HL-60 (cell line): ENCODE data around the gene FOXD2.

Source experiments
- DNase-seq, 2 experiments: peaks; one replicate each; pipeline ENCODE4 v3.0.0-alpha.2; 2010 to 2020; ENCODE audit warnings: low read depth in 1 of 2, low spot score in 1 of 2
- H3K27ac ChIP-seq: fragments of 250-450 bp; sonication (Bioruptor Pico); replicated peaks from 2 replicates; pipeline ENCODE4 v1.5.1; 2020; ENCODE audit warnings: mild to moderate bottlenecking, moderate library complexity
- H3K27me3 ChIP-seq: fragments of 250-450 bp; sonication (Bioruptor Pico); 2 replicates; pipeline ENCODE4 v1.5.1; 2021; ENCODE audit warnings: mild to moderate bottlenecking, moderate library complexity; ENCODE audit not compliant: insufficient read depth, poor library complexity, severe bottlenecking
- H3K4me3 ChIP-seq: replicated peaks from 2 replicates; pipeline ENCODE4 v1.5.1; 2011; ENCODE audit warnings: mild to moderate bottlenecking, control low read depth, low read length; ENCODE audit not compliant: insufficient read depth
- GABPA ChIP-seq: IDR thresholded peaks from 2 replicates; pipeline ENCODE4 v1.6.1; 2012; ENCODE audit warnings: low read depth
- POLR2AphosphoS5 ChIP-seq: IDR thresholded peaks from 2 replicates; pipeline ENCODE4 v1.6.1; 2012; ENCODE audit warnings: low read depth
- SPI1 ChIP-seq: IDR thresholded peaks from 2 replicates; pipeline ENCODE4 v1.6.1; 2012; ENCODE audit warnings: low read depth, mild to moderate bottlenecking, borderline replicate concordance
- TF ChIP-seq, protein P1 (sequence below): IDR thresholded peaks from one replicate; pipeline ENCODE4 v1.5.1; 2011; ENCODE audit warnings: low read length, control low read depth, inconsistent platforms; ENCODE audit not compliant: insufficient read depth
- TF ChIP-seq, protein P2 (sequence below): IDR thresholded peaks from 2 replicates; pipeline ENCODE4 v1.6.1; 2012; ENCODE audit warnings: low read depth; ENCODE audit not compliant: insufficient replicate concordance

The FOXD2 gene

DNA sequence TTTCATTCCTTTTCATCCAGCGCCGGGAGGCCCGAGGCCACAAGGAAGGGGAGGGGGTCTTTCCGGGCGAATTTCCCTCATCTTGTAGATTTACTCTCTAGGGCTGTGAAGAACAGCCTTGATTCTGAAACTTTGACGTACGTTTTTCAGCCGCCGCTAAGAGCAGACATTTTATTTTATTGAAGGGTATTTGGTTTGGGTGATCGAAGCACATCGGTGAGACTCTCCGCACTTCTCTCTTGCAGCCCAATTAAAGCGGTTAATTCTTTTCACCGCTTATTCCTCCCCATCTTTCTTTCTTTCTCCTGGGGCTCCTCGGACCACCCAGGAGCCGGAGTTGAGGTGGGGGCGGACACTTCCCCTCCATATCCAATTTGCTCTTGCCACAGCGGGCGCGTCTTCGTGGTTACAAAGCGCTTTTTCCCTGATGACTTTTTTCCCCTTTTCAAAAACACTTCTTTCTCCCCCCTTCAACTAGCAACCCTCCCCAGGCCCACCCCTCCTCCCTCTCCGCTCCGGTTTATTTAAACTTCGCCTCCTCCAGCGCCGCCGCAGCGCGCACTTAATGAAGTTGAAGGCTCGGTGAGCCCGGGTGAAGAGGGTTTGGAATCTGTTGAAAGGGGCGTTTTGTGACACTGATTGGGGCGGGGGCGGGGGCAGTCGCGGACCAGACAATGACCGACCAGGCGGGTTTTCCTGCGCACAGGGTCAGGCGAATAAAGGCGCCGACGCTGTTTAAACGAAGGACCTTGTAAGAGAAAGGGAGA, 5.9 kb downstream of the FOXD2 start:
- no peak for DNase-seq
- no peak overlapping the region for H3K27ac ChIP-seq
- TF ChIP-seq, protein P1, sequence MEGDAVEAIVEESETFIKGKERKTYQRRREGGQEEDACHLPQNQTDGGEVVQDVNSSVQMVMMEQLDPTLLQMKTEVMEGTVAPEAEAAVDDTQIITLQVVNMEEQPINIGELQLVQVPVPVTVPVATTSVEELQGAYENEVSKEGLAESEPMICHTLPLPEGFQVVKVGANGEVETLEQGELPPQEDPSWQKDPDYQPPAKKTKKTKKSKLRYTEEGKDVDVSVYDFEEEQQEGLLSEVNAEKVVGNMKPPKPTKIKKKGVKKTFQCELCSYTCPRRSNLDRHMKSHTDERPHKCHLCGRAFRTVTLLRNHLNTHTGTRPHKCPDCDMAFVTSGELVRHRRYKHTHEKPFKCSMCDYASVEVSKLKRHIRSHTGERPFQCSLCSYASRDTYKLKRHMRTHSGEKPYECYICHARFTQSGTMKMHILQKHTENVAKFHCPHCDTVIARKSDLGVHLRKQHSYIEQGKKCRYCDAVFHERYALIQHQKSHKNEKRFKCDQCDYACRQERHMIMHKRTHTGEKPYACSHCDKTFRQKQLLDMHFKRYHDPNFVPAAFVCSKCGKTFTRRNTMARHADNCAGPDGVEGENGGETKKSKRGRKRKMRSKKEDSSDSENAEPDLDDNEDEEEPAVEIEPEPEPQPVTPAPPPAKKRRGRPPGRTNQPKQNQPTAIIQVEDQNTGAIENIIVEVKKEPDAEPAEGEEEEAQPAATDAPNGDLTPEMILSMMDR: no peak
- TF ChIP-seq, protein P2, sequence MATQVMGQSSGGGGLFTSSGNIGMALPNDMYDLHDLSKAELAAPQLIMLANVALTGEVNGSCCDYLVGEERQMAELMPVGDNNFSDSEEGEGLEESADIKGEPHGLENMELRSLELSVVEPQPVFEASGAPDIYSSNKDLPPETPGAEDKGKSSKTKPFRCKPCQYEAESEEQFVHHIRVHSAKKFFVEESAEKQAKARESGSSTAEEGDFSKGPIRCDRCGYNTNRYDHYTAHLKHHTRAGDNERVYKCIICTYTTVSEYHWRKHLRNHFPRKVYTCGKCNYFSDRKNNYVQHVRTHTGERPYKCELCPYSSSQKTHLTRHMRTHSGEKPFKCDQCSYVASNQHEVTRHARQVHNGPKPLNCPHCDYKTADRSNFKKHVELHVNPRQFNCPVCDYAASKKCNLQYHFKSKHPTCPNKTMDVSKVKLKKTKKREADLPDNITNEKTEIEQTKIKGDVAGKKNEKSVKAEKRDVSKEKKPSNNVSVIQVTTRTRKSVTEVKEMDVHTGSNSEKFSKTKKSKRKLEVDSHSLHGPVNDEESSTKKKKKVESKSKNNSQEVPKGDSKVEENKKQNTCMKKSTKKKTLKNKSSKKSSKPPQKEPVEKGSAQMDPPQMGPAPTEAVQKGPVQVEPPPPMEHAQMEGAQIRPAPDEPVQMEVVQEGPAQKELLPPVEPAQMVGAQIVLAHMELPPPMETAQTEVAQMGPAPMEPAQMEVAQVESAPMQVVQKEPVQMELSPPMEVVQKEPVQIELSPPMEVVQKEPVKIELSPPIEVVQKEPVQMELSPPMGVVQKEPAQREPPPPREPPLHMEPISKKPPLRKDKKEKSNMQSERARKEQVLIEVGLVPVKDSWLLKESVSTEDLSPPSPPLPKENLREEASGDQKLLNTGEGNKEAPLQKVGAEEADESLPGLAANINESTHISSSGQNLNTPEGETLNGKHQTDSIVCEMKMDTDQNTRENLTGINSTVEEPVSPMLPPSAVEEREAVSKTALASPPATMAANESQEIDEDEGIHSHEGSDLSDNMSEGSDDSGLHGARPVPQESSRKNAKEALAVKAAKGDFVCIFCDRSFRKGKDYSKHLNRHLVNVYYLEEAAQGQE: no peak
- no peak for TF ChIP-seq SPI1
- no peak for TF ChIP-seq POLR2AphosphoS5
- TF ChIP-seq GABPA: no peak
- H3K27me3 ChIP-seq: peaks cover 75% of the 10 kb centered on the region
- H3K4me3 ChIP-seq: no peak overlapping the region

GRCh38 chr1:47444297-47444561, 6.4 kb downstream of the FOXD2 start:
- TF ChIP-seq POLR2AphosphoS5: no peak
- TF ChIP-seq, protein P2: no peak
- no peak for TF ChIP-seq GABPA
- no peak for TF ChIP-seq SPI1
- TF ChIP-seq, protein P1: no peak
- no peak overlapping the region for H3K27ac ChIP-seq
- H3K4me3 ChIP-seq: no peak overlapping the region
- DNase-seq: no peak
- H3K27me3 ChIP-seq: peaks cover 79% of the 10 kb centered on the region

GRCh38 chr1:47444562-47445465, 7.0 kb downstream of the FOXD2 start:
- H3K27me3 ChIP-seq: peaks cover 79% of the 10 kb centered on the region
- no peak overlapping the region for H3K27ac ChIP-seq
- DNase-seq: no peak
- TF ChIP-seq, protein P1: no peak
- TF ChIP-seq SPI1: no peak
- no peak for TF ChIP-seq POLR2AphosphoS5
- TF ChIP-seq, protein P2: no peak
- no peak for TF ChIP-seq GABPA
- H3K4me3 ChIP-seq: no peak overlapping the region
